HTR-8/SVneo (cell line): ENCODE results near the gene SH3RF3.

Experiments
- DNase-seq: peaks from one replicate; pipeline ENCODE4 v3.0.0; 2011; ENCODE audit warnings: low spot score, mixed read lengths; ENCODE audit not compliant: insufficient read length
- FAIRE-seq: peaks from 2 replicates; lab custom pipeline; 2011; peaks lifted over from hg19 to GRCh38; lab: Jason Lieb, UNC

SH3RF3 gene

DNA sequence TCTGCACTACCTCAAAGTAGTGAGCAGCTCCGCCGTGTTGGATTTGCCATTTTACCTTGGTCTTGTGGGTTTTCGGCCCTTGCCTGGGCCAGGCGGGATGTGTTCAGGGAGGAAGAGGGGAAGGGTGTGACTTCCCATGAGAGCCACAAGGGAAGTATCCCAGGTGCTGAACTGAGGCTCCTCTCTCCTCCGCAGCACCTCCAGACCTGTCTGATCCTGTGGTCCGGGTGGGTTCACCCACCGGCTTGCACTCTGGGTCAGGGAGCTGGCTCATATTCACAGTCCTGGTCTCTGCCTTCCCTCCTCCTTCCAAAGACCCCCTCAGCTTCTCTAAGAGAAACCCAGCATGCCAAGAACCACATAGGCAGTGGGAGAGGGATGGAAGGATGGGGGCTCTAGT lies 249.0 kb downstream of the SH3RF3 start:
- DNase-seq: no peak
- no peak for FAIRE-seq

DNA sequence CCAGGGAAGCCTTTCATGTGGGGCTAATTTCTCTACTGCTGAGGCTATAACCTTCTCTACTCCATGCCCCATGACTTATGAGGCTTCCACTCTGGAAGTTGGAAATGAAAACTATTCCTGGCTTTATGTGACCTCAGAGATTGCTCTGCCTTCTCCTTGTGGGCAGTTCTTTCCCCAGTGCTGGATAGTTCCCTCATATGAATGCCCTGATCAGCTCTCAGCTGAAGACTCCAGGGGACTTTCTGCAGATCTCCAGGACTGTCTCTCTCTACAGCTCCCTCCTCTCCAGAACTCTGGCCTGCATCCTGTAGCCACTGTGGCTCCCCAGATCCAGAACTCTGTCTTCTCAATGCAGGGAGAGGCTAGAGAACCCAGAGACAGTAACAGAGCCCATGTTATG lies 249.7 kb downstream of the SH3RF3 start:
- DNase-seq (no peak), FAIRE-seq (no peak)

DNA sequence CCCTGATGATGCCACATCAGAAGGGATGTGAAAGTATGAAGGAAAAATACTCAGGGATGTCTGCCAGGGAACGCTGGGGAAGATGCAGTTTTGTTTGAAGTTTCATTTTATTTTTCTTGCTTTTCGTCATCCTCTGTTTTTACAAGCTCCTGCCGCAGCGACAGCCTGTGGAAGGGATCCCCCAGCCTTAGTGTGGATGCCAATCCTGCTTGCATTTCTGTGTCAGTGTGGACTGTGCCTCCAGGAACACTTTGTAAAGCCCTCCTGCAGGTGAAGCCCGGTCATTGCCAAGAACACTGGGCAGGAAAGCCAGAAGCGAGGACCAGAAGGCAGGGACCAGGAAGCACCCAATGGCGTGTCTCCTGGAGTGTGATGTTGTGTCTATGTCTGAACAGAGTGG lies 250.5 kb downstream of the SH3RF3 start:
- DNase-seq (no peak), FAIRE-seq (no peak)

DNA sequence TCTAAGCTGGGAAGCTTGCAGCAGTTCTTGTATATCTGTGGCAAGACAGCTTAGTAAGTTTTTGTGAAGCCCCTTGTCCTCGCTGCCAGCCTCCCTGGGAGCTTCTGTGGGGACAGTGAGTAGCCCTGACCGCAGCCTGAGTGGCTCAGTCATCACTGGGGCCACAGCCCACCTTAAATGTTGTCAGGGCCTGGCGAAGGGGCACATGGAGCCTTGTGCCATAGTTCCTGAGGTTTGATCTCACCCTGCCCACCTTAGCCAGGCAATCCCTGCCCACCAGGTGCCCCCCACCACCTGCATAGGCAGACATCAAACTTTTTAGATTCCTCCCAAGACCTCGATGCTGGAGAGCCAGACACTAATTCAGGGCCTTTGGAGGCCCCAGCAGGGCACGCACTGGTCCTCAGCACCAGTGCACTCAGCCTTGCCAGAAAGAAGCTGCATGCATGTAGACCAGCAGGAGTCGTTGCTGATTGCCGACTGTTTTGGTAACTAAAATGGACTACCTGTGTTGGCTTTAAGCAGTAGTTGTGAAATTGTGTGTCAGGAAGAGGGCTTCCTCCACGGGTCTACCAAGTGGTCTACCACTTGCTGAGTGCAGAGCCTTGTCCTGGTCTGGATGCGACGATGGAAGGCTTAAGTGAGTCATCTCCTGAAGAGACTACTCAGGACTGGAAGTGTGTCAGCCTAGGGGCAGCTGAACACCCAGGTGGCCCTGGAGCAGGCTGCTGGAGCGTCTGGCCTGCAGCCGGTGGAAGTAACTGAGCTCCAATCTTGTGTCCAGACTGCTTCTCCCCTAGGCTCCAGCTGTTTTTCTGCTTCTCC lies 251.7 kb downstream of the SH3RF3 start:
- FAIRE-seq: no peak
- DNase-seq: no peak

DNA sequence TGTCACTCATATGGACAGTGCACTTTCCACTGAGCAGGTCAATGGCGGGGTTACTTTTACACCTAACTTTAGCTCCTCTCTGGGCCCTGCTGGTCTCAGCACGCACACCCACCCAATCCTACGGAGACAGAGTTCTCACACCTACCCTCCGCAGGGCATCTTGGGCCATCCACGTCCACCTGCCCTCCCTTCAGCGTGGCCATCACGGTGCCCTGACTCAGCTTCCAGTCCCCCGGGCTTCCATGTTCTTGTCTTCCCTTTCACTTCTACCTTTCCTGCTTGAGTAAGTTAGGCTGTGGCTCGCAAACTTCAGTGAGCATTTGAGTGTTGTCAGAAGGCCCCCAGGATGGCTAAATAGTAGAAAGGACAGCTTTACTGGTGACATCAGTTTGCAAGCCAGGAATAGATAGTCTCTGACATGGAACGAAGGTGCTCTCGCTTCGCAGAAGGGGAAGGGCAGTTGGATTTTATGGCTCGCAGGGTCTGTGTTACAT lies 252.4 kb downstream of the SH3RF3 start:
- FAIRE-seq (no peak), DNase-seq (no peak)

DNA sequence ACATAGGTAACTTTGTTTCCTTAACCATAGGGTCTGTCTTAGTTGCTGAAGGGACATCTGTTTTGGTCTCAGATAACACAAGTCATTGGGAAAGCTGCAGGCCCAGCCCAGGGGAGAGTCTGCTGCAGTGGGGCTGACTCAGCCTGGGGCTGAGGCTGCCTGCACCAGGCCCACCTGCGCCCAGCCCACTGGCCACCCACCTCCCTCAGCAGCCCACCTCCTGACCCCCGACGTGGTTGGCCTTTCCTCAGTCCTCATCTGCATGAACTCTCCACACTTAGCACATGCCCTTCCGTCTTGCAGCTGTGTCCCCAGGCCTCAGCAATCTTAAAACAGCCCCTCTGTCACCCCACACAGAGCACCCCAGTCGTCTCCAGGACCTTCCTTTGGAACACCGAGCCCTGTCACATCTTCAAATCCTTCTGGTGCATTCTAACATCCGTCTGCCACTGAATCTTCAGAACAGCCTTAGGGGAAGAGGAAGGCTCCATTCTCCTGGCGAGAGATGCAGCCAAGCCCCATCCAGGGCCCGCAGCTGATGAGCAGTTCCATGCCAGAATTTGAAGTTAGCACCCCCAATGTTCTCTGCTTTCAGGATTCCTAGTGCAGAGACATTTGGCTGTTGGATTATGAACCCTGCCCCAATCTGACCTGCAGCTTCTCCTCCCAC lies 253.4 kb downstream of the SH3RF3 start:
- FAIRE-seq: no peak

DNA sequence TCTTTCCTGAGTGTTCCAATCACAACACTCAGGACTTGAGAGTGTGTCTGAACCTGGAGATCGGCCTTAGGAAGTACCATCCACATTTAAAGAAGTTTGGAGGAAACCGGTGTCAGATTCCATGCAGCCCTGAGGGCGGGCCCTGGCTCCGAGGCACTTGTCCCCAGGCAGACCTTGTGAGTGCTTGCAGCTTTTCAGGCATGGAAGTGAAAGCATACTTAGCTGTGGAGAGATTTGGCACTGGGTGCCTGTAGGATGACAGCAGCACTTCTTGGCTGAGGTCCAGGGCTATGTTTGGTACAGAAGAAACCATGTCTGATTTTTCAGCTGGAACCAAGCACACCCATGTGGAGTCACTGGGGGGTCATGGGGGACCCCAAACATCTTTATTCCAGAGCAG lies 253.9 kb downstream of the SH3RF3 start:
- FAIRE-seq (no peak), DNase-seq (peak; percentile 63)

More for the DNA sequence above, 253.4 kb downstream of the SH3RF3 start:
- no peak for DNase-seq

DNA sequence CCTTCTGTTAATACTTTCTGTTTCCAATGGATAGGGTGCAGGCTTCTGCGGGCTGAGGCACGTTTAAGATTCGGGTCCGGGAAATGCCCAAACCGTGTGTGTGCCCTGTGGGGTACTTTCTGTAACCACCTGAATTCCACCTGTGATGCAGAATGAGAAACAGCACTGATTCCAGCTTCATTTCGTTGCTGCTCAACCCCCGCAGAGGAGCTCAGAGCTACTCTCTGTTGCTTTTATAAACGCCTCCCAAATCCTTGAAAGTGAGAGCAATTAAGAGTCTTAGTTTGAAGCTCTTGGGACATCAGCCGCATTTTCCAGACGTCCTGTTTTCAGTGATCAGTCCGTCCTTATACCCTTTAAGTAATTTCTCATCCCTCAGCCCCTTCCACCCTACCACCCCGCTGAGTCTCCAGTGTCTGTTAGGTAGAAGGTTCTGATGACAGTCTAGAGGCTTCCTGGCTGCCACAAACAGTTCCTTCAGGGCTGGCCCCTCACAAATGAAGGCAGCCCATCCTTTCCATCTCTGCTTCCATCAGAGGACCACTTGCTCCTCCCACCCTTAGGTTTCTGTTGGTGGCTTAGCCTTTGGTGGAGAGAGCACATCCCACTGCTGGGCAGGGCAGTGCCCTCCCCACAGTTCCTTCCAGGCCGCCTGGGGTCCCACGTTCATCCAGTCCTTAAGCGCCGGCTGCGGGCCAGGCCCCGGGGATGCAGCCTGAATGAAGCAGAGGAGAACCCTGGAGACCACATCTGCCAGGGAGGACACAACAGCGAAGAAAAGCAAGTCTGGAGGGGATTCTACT lies 254.7 kb downstream of the SH3RF3 start:
- DNase-seq (no peak), FAIRE-seq (no peak)

DNA sequence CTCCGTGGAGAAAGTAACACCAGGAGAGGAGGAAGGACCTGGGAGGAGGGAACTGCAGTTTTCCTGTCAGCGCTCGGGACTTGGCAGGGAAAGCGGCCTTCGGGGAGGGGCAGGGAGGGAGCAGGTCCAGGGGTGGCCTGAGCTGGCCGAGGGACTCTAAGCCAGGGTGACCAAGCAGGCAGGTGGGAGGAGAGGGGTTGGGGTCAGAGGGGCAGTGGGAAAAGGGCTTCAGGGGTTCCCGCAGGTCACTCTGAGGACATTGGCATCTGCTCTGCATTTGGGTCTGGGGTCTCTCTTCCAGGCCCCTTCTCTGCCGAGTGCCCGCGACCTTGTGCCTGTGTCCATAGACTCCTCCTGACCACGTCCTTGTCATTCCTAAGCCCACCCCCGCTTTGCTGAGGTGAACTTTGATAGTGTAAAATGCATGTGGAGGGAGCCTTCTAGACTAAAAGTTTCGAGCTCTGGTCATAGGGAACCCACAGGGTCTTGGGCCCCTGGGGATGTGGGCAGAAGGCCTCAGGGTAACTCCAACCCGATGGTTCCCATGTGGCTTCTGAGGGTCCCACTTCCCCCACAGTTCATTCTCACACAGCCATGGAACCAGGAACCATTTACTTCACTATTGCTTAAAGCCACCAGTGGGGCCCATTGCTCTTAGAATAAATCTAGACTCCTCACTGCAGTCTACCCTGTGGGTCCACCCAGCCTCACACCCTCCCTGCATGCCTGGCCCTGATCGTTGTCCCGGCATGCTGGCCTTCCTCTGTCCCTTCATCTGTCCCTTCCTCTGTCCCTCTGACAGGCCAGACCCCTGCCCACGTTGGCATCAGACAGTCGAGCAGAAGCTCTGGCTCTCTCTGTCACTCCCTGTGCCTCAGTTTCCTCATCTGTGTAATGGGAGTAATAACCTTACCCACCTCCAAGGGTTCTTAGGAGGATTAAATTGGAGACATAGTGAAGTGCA lies 255.6 kb downstream of the SH3RF3 start:
- FAIRE-seq (no peak), DNase-seq (no peak)

DNA sequence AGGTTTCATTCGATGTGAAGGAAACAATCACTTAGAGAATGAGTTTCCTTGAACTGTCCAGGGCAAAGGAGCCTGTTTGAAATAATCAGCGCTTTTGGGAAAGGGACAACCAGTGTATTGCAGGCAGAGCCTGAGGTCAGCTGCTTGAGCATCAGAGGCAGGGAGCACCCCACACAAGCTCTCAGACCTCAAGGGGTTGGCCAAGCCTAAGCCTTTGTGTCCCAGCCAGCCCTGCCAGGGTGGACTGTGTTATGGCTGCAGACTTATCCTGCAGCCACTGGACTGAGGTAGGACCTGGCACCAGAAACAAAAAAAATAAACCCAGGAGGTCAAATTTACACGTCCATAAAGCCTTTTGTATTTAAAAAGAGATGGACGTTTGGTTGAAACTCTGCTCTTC lies 256.5 kb downstream of the SH3RF3 start:
- FAIRE-seq (no peak), DNase-seq (no peak)

DNA sequence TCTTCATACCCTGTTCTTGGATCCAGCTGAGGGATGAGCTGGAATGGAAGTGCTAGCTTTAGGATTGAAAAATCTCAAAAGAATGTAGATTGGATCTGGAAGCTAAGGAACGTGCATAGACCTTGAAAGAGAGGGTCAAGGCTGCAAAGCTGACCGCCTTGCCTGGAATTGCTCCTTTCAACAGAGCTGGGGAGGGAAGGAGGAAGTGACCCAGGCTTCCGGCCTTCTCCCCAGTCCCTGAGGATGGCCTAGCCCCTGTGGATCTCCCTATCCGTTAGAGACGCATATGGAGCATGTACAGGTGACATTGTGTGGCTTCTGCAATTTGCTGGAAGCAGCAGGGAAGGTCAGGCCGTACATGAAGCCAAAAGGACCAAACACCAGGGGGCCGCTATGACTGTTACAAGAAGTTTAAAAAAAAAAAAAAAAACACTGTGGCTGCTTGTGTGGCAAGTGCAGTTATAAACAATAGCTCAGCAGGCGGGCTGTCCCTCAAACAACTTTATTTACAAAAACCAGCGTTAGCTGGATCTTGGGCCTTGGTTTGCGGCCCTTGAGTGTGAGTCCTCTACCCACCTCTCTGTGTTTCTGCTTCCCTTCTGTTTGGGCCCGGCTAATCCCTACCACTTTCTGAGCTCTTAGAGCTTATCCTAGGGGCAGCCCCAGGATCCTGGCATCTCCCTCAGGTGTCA lies 257.1 kb downstream of the SH3RF3 start:
- DNase-seq (no peak), FAIRE-seq (no peak)

DNA sequence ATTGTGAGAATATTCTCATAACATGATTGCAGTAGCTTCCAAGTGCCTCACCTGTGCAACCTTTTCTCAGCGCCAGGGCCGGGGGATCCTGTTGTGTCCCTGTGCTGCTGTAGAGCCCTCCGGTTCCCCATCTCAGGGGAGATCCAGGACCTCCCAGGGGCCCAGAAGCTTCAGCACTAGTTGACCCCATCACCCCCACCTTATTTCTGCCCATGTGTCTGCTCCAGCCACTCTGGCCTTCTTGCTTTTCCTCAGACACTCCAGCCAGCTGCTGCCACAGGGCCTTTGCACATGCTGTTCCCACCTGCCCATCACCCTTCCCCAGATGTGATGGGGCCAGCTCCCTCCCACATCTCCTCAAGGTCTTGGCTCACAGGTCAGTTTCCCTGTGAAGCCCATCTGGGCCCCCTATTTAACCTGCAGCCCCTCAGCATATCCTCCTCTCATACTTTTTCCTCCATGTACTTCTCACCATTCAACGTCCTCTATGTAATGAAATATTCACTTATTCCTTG lies 258.3 kb downstream of the SH3RF3 start:
- DNase-seq (no peak), FAIRE-seq (no peak)

DNA sequence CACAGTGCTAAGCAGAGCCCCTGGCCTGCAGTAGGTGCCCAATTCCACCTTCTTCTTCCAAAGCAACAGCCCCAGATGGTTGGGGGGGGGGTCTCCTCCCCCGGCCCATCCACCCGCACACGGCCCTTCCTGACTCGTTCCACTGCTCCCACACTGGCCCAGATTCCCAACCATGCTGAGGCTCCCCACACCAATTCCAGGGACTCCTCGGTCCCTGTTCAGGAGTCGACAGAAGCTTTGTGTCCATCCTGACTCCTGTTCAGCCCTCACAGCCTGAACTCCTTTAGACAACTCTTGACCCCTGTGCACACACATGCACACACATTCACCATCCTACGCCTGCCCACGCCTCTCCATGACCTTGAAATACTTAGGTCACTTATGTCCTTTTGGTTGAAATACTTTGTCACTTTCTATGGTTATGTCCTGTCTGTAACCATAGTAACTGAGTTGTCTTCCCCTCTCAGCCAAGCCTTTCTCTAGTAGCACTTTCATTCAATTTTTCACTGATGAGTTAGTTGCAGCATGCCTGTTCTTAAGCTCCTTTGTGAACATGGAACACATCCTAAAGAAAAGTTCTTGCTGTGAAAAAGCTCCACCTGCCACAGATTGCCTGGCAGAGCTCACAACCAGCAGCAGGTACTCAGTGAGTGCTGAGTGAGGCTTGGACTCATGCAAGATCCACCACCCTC lies 258.9 kb downstream of the SH3RF3 start:
- DNase-seq: no peak
- FAIRE-seq: no peak

DNA sequence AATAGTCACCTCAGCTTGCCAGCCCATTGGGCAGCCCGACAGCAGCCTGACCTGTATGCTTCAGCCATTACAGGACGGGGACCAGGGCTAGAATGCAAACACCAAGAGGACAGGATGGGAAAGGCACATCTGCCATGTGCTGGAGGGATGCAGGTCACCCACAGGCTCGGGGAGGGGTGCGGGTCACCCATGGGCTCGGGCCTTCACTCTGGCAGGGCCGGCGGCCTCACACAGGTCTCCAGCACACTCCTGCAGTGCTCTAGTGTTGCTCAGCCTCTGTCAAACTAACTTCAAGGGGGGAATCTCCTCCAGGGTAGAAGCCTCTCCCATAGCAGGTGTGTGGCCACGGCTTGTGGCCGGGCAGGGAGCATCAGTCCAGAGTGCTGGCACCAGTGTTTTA lies 262.2 kb downstream of the SH3RF3 start:
- peak; percentile 62 for FAIRE-seq

DNA sequence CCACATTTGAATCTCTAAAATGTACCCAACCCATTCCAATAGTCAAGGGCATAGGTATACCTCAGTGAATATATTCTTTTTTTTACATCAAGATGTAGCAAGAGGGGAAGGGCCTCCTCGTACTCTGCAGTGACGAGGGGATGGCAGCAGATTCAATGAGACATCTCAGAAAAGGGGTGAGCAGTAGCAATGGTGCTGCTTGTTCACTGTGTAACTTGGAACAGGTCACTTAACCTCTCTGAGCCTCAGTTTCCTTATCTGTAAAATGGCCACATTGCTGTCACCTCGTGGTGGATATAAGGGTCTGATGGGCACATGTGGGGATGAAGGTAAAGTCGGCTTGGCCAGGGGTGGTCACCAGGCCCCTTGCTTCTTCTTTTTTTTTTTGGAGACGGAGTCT lies 263.1 kb downstream of the SH3RF3 start:
- DNase-seq: no peak
- FAIRE-seq: no peak

More for the DNA sequence above, 262.2 kb downstream of the SH3RF3 start:
- DNase-seq: no peak

DNA sequence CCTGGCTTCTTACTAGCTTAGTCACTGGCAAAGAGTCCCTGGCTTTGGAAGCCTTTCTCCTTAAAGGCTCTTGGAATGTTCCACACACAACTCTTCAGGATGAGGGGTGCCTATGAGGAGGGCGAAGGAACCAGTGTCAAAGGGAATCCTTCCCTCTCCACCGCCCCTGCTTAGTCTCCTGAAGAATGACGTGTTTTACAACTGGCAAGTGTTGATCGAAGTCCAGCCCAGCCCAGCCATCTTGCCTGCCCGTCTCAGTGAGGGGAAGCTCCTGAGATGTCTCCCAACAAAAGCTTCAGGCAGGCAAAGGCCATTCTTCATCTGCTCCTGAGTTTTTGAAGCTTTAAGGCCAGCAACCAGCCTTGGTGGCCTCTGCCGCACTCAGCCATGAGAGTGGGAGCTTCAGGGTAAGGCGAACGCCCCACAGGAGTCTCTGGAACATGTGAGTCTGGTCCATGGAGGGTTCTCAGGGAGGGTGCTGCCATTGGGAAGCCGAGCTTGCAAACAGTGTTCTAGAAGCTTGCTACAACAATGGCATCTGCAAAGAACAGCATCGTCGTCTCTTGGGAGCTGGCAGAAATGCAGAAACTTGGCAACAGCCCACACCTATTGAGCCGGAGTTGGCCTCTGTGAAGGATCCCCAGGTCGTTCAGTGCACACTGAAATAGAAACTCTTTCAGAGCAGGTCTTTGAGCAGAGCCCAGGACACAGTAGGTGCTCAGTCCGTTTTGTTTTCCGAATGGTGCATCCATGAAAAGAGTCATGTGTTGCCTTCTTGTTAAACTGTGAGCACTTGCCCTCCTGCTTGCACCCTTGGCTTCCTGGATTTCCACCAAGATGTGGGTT lies 264.0 kb downstream of the SH3RF3 start:
- no peak for DNase-seq
- FAIRE-seq: no peak

DNA sequence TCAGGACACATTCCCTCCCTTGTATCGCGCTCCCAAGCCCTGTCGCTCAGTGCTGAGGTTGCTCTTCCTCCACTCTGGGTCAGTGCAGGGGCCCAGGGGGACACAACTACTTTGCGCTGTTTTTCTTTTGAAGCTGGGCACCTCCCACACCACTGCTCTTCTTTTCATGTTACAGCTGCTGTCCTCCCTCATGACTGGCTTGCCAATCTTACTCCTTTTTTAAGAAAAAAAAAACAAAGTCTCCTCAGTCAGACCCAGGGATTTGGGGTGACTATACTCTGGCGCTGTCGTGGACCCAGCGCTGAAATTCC lies 264.6 kb downstream of the SH3RF3 start:
- FAIRE-seq: no peak
- DNase-seq: no peak
